ENCODE results near the gene TMED9. TPM values are rescaled to one million over a fixed set of nuclear protein-coding genes. Genes with fewer than 3 reads are reported as not detected.

Gene TMED9
- total RNA-seq, 6 experiments from 2014 or later: 350 to 457 (median 354) TPM

DNA sequence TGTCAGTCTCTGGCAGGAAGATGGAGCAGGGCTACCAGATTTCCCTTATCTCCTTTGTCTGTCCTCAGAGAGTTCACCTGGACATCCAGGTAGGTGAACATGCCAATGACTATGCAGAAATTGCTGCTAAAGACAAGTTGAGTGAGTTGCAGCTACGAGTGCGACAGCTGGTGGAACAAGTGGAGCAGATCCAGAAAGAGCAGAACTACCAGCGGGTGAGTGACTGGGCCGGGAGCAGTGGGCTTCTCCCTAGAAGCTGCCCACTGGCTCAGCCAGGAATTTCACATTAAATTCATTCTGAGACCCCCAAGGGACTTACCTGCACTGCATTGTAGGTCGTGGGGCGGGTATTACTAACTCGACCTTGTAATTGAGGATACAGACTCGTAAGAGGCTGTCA is 2.1 kb downstream of the TMED9 start:
- TF ChIP-seq, protein P1, sequence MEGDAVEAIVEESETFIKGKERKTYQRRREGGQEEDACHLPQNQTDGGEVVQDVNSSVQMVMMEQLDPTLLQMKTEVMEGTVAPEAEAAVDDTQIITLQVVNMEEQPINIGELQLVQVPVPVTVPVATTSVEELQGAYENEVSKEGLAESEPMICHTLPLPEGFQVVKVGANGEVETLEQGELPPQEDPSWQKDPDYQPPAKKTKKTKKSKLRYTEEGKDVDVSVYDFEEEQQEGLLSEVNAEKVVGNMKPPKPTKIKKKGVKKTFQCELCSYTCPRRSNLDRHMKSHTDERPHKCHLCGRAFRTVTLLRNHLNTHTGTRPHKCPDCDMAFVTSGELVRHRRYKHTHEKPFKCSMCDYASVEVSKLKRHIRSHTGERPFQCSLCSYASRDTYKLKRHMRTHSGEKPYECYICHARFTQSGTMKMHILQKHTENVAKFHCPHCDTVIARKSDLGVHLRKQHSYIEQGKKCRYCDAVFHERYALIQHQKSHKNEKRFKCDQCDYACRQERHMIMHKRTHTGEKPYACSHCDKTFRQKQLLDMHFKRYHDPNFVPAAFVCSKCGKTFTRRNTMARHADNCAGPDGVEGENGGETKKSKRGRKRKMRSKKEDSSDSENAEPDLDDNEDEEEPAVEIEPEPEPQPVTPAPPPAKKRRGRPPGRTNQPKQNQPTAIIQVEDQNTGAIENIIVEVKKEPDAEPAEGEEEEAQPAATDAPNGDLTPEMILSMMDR (IDR thresholded peaks at IDR 0.05): no peak
- no peak for DNase-seq
- peak overlapping the region; percentile 99; the same call in 1 of the 2 replicates for H3K4me3 Mint-ChIP-seq
- H3K27me3 Mint-ChIP-seq (ENCODE audit: insufficient read depth): peaks cover 17% of the 10 kb centered on the region
- no peak overlapping the region for H3K27ac Mint-ChIP-seq
- H3K4me1 Mint-ChIP-seq (ENCODE audit: low read depth): peaks cover 32% of the 10 kb centered on the region
- H3K36me3 Mint-ChIP-seq (ENCODE audit: low read depth): peaks cover 38% of the 10 kb centered on the region
- no peaks in the 10 kb centered on the region for H3K9me3 Mint-ChIP-seq

DNA sequence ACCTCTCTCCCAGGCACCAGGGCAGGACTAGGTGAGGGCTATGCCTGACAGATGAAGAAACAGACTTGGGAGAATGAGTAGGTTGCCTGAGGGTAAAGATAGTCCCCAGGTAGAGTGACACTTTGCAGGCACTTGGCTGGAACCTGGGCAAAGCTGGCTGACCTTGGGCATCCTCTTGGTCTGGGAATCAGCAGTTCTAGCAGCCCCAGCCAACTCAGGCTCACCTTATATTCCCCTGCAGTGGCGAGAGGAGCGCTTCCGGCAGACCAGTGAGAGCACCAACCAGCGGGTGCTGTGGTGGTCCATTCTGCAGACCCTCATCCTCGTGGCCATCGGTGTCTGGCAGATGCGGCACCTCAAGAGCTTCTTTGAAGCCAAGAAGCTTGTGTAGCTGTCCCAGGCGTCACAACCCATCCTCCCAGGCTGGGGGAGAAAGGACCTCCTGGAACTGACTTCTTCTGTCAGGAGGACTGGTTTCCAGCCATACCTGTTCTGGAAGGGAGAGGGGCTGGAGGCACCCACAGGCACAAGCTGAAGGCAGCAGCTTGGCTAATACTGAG is 3.1 kb downstream of the TMED9 start:
- no peak for DNase-seq
- Mint-ChIP-seq H3K27ac (no peak overlapping the region), H3K4me3 (no peak overlapping the region), H3K4me1 (ENCODE audit: low read depth) (peaks cover 34% of the 10 kb centered on the region), H3K36me3 (ENCODE audit: low read depth) (peaks cover 38% of the 10 kb centered on the region), H3K9me3 (no peaks in the 10 kb centered on the region), H3K27me3 (ENCODE audit: insufficient read depth) (peaks cover 10% of the 10 kb centered on the region)
- TF ChIP-seq, protein P1 (IDR thresholded peaks at IDR 0.05): no peak

DNA sequence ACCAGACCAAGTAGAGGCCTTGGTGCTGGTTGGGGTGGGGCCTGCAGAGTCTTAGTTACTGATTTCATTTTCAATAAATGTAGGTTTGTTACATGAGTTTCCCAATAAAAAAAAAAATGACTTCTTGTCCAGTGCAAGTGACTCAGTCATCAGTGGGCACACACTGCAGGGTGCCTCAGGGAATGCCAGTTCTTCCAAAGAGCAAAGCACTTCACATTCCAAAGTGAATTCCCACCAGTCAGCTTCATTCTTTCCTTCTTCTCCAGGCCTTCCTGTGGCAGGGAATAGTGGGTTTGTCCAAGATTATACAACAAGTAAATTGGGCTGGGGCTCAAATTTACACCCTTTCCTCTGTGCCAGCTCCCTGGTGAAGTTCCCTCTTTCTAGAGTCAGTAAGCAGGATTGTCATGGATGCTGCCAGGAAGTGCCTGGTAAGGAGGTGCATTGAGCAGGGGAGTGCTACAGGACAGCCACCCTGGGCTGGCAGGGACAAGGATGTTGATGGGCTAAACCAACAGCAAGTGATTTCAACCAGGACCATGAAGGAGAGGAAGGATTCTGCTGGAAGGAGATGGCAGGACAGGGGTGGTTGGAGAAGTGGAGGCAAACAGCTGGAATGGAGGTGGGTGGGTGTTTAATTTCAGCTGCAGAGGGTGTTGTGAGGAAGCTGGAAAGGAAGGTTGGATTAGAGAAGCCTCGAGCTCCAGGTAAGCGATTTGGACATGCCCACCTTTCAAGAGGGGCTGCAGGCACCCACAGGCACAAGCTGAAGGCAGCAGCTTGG is 4.2 kb downstream of the TMED9 start:
- Mint-ChIP-seq H3K27me3 (ENCODE audit: insufficient read depth) (peaks cover 7% of the 10 kb centered on the region), H3K9me3 (no peaks in the 10 kb centered on the region), H3K4me1 (ENCODE audit: low read depth) (peaks cover 39% of the 10 kb centered on the region), H3K36me3 (ENCODE audit: low read depth) (peaks cover 44% of the 10 kb centered on the region), H3K27ac (peak overlapping the region; percentile 28; the same call in 1 of the 2 replicates), H3K4me3 (no peak overlapping the region; the same call in 1 of the 2 replicates)
- TF ChIP-seq, protein P1 (IDR thresholded peaks at IDR 0.05): no peak
- DNase-seq: no peak

DNA sequence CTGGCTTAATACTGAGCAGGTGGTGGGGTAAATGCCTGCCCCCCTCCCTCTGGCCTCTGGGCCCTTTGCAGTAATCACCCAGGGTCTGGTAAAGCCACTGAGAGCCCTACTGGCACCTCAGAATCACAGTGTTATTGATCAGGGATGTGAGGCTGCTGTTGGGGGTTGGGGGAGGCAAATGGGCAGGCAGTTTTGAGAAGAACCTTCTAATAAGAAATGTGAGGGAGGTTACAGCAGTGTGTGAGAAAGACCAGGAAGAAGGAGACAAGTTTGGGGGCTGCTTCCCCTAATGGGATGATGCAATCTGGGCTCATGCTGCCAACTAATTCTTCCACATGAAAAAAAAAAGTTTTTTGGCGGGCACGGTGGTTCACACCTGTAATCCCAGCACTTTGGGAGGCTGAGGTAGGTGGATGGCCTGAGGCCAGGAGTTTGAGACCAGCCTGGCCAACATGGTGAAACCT is 4.8 kb downstream of the TMED9 start:
- H3K36me3 Mint-ChIP-seq (ENCODE audit: low read depth): peaks cover 44% of the 10 kb centered on the region
- no peak overlapping the region for H3K27ac Mint-ChIP-seq
- H3K9me3 Mint-ChIP-seq: no peaks in the 10 kb centered on the region
- H3K27me3 Mint-ChIP-seq (ENCODE audit: insufficient read depth): peaks cover 7% of the 10 kb centered on the region
- DNase-seq: no peak
- no peak overlapping the region for H3K4me3 Mint-ChIP-seq
- TF ChIP-seq, protein P1 (IDR thresholded peaks at IDR 0.05): no peak
- H3K4me1 Mint-ChIP-seq (ENCODE audit: low read depth): peaks cover 39% of the 10 kb centered on the region

DNA sequence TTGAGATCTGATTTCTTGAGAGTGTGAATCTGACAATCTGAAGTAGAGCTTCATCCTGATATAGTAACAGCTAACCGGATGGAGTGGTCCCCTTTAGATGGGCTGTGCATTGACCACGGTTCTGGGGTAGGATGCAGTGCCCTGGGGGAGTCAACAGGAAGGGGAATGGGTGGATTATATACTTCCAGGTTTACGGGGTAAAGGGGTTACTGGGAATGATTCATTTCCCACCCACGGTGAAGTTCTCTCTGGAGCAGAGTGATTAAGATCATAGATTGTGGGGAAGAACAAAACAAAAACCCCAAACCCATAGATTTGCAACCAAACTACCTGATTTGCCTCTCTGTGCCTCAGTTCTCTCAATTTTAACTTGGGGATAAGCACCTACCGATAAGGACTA is 6.5 kb downstream of the TMED9 start:
- Mint-ChIP-seq H3K27ac (peak overlapping the region; percentile 39; the same call in 1 of the 2 replicates), H3K4me3 (peak overlapping the region; percentile 26; the same call in 1 of the 2 replicates), H3K36me3 (ENCODE audit: low read depth) (peaks cover 29% of the 10 kb centered on the region), H3K4me1 (ENCODE audit: low read depth) (peaks cover 34% of the 10 kb centered on the region), H3K9me3 (no peaks in the 10 kb centered on the region), H3K27me3 (ENCODE audit: insufficient read depth) (peaks cover 5% of the 10 kb centered on the region; the same call in 1 of the 2 replicates)
- no peak for DNase-seq
- TF ChIP-seq, protein P1 (IDR thresholded peaks at IDR 0.05): no peak
